GM12891 (cell line): ENCODE results near the gene PKD2L2.

Source experiments
- POLR2A ChIP-seq: IDR thresholded peaks from 2 replicates; pipeline ENCODE4 v1.6.1; 2011; ENCODE audit warnings: low read depth, low read length, control low read depth
- POLR2AphosphoS5 ChIP-seq: IDR thresholded peaks from 2 replicates; pipeline ENCODE4 v1.6.1; 2011; ENCODE audit warnings: low read depth, low read length, control low read depth
- TAF1 ChIP-seq: IDR thresholded peaks from 2 replicates; pipeline ENCODE4 v1.6.1; 2011; ENCODE audit warnings: low read depth, low read length, control low read depth

- TF ChIP-seq POLR2AphosphoS5 = no peak
- TF ChIP-seq TAF1 = no peak
- TF ChIP-seq POLR2A = no peak
Measured at GRCh38 chr5:137866541-137867388, 22.5 kb upstream of the PKD2L2 start.
